Middle frontal gyrus (tissue), 1 donor: ENCODE measurements around the gene NBEA.

ENCODE experiments used
- DNase-seq: peaks from one replicate; pipeline ENCODE4 v3.0.0-alpha.2; 2015; ENCODE audit warnings: low spot score; ENCODE audit errors: extremely low spot score

NBEA gene

DNA sequence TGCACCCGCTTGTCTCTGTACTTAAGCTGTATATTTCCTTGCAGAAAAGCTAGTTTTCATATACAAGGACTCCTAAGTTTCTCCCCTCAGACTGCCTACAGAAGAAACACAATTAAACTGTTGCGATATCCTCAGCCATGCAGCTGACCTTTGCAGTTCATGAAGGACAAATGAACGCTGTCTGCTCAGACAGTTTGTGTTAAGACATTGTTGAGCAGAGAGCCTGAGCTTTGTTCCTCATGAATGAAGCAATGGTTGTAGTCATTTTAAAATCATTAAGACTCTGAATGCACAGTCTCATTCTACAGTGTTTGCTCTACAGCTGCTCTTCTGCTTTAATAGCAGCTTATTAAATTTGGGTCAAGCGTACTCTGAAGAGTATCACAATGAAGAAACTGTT is 557.6 kb downstream of the NBEA start:
- DNase-seq = no peak

DNA sequence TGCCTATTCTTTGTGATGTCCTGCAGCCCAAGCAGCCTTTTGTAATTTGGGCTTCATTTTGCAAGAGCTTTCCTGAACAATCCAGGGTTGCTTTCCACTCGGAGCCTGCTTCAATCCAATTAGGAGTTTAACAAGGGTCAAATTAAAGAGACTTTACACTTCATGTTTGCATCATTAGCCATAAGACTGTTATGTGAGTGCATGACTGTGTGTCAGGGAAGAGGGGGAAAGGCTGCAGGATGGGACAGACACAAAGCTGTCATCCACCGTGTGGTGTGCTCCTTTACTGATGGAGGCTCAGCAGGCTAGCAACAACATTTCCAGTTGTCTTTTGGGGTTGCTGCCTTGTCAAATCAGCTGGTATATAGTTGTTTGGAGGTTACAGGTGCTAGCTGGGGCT is 558.1 kb downstream of the NBEA start:
- DNase-seq = no peak

DNA sequence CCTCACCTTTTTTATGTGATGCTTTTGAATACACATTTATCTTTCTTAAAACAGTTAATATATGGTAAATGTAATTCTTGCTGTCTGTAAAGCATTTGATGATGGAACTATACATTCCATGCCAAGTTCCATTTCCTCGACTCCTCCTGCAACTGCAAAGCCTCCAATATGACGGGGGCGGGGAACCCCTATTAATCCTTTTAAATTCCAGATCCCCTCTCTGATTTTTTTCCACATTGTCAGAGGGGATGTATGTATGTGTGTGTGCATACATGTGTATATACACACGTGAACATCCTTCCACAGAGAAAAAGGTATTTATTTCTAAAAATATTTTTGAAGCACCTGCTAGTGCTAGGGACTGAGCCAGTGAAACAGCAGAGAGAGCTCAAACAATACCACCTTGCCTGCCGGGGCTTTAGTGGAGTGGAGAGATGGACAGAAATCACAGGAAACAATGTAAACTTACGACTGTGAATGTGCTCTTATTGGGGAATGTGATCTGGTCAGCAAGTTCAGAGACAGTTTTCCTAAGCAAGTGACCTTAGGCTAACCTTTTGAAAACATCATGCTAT is 559.7 kb downstream of the NBEA start:
- DNase-seq = no peak

GRCh38 chr13:35502456-35502855 is 560.4 kb downstream of the NBEA start:
- no peak for DNase-seq

DNA sequence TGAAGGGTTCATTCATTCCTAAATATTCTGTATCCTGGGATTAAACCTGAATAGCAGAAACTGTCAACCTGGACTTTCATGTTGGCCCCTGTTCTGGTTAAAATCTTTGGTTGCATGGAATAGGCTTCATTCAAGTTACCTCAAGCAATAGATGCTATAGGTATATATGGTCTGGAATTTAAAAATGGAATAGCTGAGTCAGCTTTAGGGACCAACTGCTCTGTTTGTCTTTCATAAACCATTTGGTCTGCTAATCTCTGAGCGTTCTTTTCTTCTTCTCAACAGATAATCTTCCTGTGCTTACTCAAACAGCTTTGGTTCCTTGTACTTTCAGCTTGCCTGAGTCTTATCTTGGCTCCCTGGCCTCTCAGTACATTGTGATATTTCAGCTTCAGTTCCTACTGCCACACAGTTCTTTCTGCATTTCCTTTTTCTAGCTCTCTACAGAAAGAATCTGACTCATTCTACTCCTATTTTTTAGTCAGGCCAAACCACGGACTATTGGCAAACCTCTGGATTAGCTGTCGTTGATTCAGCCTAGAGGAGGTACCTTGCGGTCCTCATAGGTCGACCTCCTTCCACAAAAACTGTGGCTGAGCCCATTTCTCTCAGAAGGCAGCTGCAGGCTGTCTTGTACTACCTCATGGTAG is 570.3 kb downstream of the NBEA start:
- DNase-seq = no peak

GRCh38 chr13:35514061-35514477 is 572.0 kb downstream of the NBEA start:
- no peak for DNase-seq

DNA sequence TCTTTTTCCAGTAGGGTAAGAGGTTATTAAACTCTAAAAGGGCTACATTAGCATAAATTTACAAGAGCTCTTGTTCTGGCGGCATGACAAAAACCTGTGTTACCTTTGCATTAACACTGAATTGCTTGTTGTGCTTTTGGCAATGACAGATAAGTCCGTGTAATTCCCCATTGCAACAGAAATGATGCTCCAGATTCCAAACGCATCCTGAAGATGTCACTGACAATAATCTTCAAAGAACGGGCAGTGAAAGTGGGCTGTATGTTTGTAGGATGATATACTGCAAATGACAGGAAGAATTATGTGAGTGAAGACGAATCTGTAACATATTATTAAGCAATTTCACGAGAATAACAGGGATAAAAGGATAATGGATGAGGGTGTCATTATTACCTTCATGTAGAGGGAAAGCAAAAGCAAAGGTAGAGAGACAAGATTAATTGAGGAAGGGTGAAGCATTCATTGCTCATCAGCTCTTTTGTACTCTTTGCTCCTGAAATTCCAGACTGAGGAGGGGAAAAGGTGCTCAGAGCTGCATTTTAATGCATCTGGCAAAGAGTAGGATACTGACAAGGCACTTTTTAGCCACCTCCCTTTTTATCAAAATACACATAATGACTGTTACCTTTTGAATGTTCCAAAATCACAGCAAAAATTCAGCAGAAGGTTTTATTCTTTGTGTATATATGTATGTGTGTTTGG is 572.9 kb downstream of the NBEA start:
- no peak for DNase-seq

DNA sequence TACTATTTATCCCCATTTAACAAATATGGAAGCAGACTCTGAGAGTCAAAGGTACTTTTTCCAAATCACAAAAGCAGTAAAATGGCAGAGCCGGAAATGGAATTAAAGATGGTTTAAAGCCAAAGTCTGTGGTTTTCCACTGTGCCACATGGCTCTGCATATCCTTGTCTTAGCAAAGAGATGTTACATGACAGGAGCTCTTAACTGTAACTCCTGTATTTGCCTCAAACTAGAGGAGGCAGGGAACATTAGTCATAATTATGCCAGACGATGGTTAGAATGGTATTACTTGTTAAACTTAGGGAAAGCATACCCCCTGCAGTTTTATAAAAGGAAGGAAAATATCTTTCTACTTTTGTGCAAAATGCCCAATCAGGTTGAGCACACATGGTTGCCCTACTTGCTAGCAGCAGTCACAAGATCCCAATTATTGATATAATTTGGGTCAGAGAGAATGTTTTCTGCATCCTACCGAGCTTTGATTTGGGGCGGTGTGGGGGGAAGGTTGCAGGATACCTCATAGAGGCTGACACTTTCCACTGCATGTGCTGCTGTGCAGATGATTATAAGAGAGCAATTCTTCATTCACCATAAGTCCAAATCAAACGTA is 576.4 kb downstream of the NBEA start:
- no peak for DNase-seq

- DNase-seq = no peak
These were observed 582.1 kb downstream of the NBEA start for GRCh38 chr13:35524171-35524570.

DNA sequence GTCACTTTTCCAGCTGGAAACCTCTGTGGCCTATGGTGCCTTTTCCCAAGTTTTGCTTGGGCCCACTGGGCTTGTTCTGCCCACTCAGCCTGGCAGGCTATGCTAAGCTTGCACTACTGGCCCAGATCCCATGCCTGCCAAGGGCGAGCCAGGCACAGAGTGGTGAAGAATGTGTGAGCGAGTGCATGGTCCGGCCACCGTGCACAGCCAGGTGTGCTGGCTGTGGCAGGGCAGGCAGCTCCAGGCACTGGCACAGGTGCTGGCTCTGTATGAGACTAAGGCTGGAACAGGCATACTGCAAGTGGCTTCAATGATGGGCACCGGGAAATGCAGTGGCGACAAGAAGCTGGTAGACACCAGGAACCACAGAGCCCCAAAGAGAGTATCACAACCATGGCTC is 584.5 kb downstream of the NBEA start:
- no peak for DNase-seq

- DNase-seq = no peak
These were observed 585.4 kb downstream of the NBEA start for GRCh38 chr13:35527451-35527850.

DNA sequence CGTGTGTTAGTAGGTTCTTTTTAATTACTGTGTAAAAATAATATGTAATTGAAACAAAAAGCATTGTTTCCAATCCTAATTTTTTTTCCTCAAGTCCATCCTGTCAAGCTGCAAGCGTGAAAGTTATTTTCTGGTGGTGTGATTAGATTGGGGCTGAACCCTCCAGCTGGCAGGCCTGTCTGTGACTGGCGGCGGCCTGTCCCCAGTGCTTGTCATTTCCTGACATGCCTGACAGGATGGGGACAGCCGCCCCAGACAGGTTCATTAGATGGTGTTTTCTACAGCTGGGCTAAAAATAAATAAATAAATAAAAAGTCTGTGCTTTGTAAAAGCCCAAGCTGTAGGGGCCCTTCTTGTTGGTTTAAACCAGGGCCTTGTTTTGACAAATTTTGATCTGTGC is 588.1 kb downstream of the NBEA start:
- DNase-seq = no peak

GRCh38 chr13:35530581-35530980 is 588.5 kb downstream of the NBEA start:
- DNase-seq = no peak

- DNase-seq = no peak
These were observed 589.5 kb downstream of the NBEA start for GRCh38 chr13:35531526-35531925.

GRCh38 chr13:35534343-35534742 is 592.3 kb downstream of the NBEA start:
- DNase-seq = no peak

- no peak for DNase-seq
These were observed 606.7 kb downstream of the NBEA start for GRCh38 chr13:35548790-35549189.

- no peak for DNase-seq
These were observed 607.4 kb downstream of the NBEA start for GRCh38 chr13:35549481-35549880.

- DNase-seq = no peak
These were observed 610.2 kb downstream of the NBEA start for GRCh38 chr13:35552172-35552844.

- DNase-seq = no peak
These were observed 613.0 kb downstream of the NBEA start for GRCh38 chr13:35554972-35555623.

DNA sequence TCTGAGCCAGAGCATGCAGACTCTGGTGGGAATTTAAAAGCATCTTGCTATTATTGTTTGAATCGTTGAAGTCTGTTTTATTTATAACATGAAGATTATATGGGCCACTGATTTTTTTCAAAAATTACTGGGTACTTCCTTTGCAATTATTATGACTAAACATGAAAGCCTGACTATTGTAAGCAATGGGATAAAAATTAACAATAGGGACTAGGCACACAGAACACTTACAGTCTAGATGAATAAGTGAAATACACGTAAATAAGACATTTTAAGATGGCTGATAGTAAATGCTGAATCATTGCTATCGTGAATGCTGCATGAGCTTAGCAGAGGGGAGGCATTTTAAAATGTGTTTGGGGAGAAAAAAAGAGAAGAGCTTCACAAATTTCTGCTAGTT is 615.4 kb downstream of the NBEA start:
- DNase-seq = no peak

GRCh38 chr13:35561540-35561939 is 619.5 kb downstream of the NBEA start:
- no peak for DNase-seq
